Fibroblast of mammary gland (primary cell): Measurements from ENCODE around the gene WASF3.

Experiments used
- DNase-seq: peaks from one replicate; pipeline ENCODE4 v3.0.0-alpha.2; 2010; ENCODE audit warnings: low read depth
- H3K4me3 ChIP-seq: 2 replicates; pipeline ENCODE4 v1.5.1; 2011; ENCODE audit warnings: low read depth, mild to moderate bottlenecking, low read length, moderate library complexity; ENCODE audit not compliant: control insufficient read depth
- CTCF ChIP-seq: conservative IDR thresholded peaks from 2 replicates; pipeline ENCODE4 v1.5.1; 2011; ENCODE audit warnings: low read depth, low read length, inconsistent platforms; ENCODE audit not compliant: control insufficient read depth, insufficient read depth

WASF3 gene

GRCh38 chr13:26688980-26689379 lies 131.5 kb downstream of the WASF3 start:
- H3K4me3 ChIP-seq, result no peak overlapping the region
- no peak for TF ChIP-seq CTCF
- no peak for DNase-seq

- no peak for DNase-seq
- no peak for TF ChIP-seq CTCF
- H3K4me3 ChIP-seq, result no peak overlapping the region
These were observed 136.4 kb downstream of the WASF3 start for GRCh38 chr13:26693749-26694463.

- TF ChIP-seq CTCF, result no peak
- H3K4me3 ChIP-seq, result no peak overlapping the region
- DNase-seq, result no peak
These were observed 137.3 kb downstream of the WASF3 start for GRCh38 chr13:26694609-26695359.

GRCh38 chr13:26695360-26695705 lies 137.8 kb downstream of the WASF3 start:
- no peak overlapping the region for H3K4me3 ChIP-seq
- no peak for DNase-seq
- TF ChIP-seq CTCF, result no peak

GRCh38 chr13:26695891-26696311 lies 138.4 kb downstream of the WASF3 start:
- no peak overlapping the region for H3K4me3 ChIP-seq
- no peak for TF ChIP-seq CTCF
- no peak for DNase-seq

- no peak for DNase-seq
- no peak overlapping the region for H3K4me3 ChIP-seq
- no peak for TF ChIP-seq CTCF
These were observed 139.8 kb downstream of the WASF3 start for GRCh38 chr13:26697069-26697955.
